Thoracic aorta (tissue), 2 donors: ENCODE data around the gene FNIP2. TPM values are rescaled to one million over a fixed set of nuclear protein-coding genes. Genes with fewer than 3 reads are reported as not detected.

Source experiments
- ATAC-seq: fragments of 150-250 bp; one replicate; pipeline ENCODE4 v1.8.0; 2017; ENCODE audit warnings: low read depth; ENCODE audit not compliant: insufficient number of reproducible peaks, low FRiP score
- DNase-seq: peaks from one replicate; pipeline ENCODE4 v3.0.0-alpha.2; 2020; ENCODE audit warnings: low spot score
- H3K27ac ChIP-seq, 2 donors: fragments of 200-600 bp; sonication (generic); 1 replicate in 1 of 2; 2 replicates in 1 of 2; pipeline ENCODE4 v1.5.1; 2016; ENCODE audit warnings: mild to moderate bottlenecking in 2 of 2, moderate library complexity in 2 of 2
- H3K27me3 ChIP-seq: fragments of 200-600 bp; sonication (generic); replicated peaks from 2 replicates; pipeline ENCODE4 v1.6.0; 2016; ENCODE audit warnings: mild to moderate bottlenecking; ENCODE audit not compliant: insufficient read depth
- H3K36me3 ChIP-seq: fragments of 200-600 bp; sonication (generic); one replicate; pipeline ENCODE4 v1.5.1; 2016
- H3K4me1 ChIP-seq, 2 donors: fragments of 200-600 bp; sonication (generic); 1 replicate in 1 of 2; 2 replicates in 1 of 2; pipeline versions ENCODE4 v1.5.1 to v1.6.0; 2016; ENCODE audit warnings: low read depth in 2 of 2, mild to moderate bottlenecking in 1 of 2; ENCODE audit not compliant: control insufficient read depth in 1 of 2
- H3K4me3 ChIP-seq: fragments of 200-600 bp; sonication (generic); 2 replicates; pipeline ENCODE4 v1.5.1; 2016; ENCODE audit warnings: mild to moderate bottlenecking
- H3K9me3 ChIP-seq: fragments of 200-600 bp; sonication (generic); 2 replicates; pipeline ENCODE4 v1.5.1; 2016
- total RNA-seq, 2 donors: library from RNA; depleted of rRNA; stranded (reverse); fragments of >200 nt; gene quantifications; one replicate each; pipeline versions ENCODE4 v1.1.0 to v1.2.3, GENCODE V29; 2016
- TF ChIP-seq, protein P1 (sequence below): fragments of 200-600 bp; sonication (generic); IDR thresholded peaks from one replicate; pipeline ENCODE4 v1.5.1; 2019; ENCODE audit warnings: antibody characterized with exemption

Gene FNIP2
- total RNA-seq, 2 donors from 2014 or later: 47.9 to 121 TPM

DNA sequence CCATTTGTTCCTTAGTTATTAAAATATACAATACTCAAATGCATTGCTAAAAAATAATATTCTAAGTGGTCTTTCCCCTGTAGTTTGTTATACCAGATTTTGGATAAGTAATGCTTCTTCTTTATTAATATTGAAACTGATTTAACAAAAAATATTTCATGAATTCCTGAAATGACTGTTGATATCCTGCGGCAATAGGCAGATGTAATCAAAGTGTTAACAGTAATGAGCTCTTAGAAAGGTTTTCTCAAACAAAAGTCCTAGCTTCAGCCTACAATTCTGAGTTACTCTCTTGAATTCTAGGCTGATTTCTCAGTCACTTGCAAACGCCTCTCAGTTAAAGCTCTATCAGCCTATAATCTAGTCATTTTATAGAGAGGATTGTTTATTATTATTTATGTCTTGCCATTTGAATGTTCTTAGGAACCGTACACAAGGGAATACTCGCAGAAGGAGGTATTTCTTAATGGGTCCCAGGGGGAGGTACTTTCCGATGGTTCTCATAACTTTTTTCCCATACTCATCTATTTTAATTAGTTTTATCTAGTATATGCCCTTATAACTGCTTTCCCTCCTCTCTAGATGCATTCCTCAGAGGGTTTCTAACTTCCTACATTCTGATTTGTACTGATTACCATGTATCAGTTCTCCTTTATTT lies 96.8 kb downstream of the FNIP2 start:
- DNase-seq (no peak), ATAC-seq (no peak)
- Histone ChIP-seq H3K36me3 (peaks cover 25% of the 10 kb centered on the region), H3K9me3 (no peaks in the 10 kb centered on the region), H3K4me3 (no peak overlapping the region), H3K27ac (no peak overlapping the region), H3K4me1 (peaks cover 14 to 19% of the 10 kb centered on the region in 2 donors), H3K27me3 (no peaks in the 10 kb centered on the region)
- TF ChIP-seq, protein P1, sequence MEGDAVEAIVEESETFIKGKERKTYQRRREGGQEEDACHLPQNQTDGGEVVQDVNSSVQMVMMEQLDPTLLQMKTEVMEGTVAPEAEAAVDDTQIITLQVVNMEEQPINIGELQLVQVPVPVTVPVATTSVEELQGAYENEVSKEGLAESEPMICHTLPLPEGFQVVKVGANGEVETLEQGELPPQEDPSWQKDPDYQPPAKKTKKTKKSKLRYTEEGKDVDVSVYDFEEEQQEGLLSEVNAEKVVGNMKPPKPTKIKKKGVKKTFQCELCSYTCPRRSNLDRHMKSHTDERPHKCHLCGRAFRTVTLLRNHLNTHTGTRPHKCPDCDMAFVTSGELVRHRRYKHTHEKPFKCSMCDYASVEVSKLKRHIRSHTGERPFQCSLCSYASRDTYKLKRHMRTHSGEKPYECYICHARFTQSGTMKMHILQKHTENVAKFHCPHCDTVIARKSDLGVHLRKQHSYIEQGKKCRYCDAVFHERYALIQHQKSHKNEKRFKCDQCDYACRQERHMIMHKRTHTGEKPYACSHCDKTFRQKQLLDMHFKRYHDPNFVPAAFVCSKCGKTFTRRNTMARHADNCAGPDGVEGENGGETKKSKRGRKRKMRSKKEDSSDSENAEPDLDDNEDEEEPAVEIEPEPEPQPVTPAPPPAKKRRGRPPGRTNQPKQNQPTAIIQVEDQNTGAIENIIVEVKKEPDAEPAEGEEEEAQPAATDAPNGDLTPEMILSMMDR: no peak

DNA sequence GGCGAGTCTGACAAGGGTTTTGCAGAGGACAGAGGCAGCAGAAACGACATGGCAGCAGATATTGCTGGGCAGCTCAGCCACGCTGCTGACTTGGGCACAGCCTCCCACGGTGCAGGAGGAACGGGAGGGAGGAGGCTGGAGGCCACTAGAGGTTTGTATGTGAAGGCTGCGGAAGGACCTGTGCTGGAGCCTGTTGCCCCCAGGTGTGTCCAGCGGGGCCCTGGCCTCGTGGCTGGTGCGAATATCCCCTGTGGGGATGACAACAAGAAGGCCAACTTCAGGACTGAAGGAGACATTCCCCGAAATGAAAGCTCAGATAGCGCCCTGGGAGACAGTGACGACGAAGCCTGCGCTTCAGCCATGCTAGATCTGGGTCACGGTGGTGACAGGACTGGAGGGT lies 100.2 kb downstream of the FNIP2 start:
- peaks cover 28 to 53% of the 10 kb centered on the region in 2 donors for H3K4me1 ChIP-seq
- no peak overlapping the region for H3K4me3 ChIP-seq
- H3K27me3 ChIP-seq: no peaks in the 10 kb centered on the region
- no peak for ATAC-seq
- TF ChIP-seq, protein P1: no peak
- H3K36me3 ChIP-seq: peaks cover 12% of the 10 kb centered on the region
- no peak for DNase-seq
- peak overlapping the region in 1 of 2 donors; percentile 21 for H3K27ac ChIP-seq
- H3K9me3 ChIP-seq: no peaks in the 10 kb centered on the region

DNA sequence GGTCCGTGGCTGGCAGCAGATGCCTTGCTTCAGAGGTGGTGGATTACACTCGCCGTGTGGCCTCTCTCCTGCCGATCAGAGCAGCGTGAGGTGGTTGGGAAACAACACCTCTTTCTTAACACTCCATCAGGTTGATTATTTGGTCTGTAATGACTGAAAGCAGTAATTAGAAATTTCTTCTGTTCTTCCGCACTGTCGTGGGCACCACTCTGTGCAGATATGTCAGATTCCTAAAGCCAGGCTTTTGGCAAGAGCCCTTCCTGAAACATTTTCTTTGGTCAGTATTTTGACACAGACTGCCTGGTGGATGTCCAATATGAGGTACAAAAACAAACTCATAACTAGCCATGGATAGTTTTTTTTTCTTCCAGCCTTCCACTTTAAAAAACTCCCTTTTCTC lies 100.9 kb downstream of the FNIP2 start:
- DNase-seq: no peak
- no peak for ATAC-seq
- peaks cover 12% of the 10 kb centered on the region for H3K36me3 ChIP-seq
- no peaks in the 10 kb centered on the region for H3K9me3 ChIP-seq
- H3K27ac ChIP-seq: peak overlapping the region; percentile 42 to 59
- TF ChIP-seq, protein P1: no peak
- H3K27me3 ChIP-seq: no peaks in the 10 kb centered on the region
- peaks cover 28 to 60% of the 10 kb centered on the region in 2 donors for H3K4me1 ChIP-seq
- H3K4me3 ChIP-seq: peak overlapping the region; percentile 11

DNA sequence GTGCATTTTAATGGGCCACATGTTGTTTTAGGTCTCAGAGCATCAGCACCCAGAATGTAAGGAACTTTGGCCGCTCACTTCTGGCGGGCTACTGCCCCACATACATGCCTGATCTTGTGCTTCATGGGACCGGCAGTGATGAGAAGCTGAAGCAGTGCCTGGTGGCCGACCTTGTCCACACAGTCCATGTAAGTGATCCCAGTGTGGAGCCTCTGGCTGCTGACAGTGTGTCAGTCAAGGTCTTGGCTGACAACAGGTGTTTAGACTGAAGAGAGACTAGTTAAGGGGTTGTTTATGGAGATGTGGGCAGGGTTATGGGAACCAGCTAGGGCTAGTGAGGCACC lies 101.4 kb downstream of the FNIP2 start:
- no peaks in the 10 kb centered on the region for H3K9me3 ChIP-seq
- ATAC-seq (no peak), DNase-seq (no peak)
- peaks cover 12% of the 10 kb centered on the region for H3K36me3 ChIP-seq
- peaks cover 28 to 60% of the 10 kb centered on the region in 2 donors for H3K4me1 ChIP-seq
- peak overlapping the region; percentile 42 to 59 for H3K27ac ChIP-seq
- TF ChIP-seq, protein P1: no peak
- H3K4me3 ChIP-seq: peak overlapping the region; percentile 11
- H3K27me3 ChIP-seq: no peaks in the 10 kb centered on the region

DNA sequence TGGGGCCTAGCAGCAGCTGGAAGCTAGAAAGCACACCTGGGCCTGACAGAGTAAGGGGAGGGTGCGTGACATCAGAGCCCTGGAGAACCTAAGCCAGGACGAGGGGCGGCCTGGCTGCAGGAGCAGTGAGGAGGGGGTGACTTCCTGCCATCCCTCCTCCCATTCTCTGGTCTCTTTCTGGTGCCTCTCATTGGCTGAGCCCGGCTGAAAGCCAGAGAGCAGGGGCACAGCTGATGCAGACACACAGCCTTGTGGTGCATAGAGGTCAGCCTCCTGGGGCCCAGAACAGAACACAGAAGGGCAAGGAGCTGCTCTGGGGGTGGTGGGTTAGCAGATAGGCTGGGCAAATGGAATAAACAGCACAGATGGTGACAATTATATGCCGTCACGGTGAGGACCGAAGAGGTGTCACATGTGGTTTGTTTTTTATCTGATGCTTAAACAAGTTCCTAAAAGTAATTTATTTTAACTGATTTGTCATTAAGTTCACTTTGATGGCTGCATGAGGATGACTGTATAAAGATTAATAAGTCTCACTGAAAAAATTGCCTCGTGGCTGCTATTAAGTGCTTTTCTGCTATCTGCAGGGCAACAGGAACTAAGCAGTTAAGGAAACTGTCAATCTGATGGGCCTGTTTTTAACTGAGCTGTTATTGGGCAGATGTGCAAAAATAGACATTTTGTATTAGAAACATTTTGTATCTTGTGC lies 102.0 kb downstream of the FNIP2 start:
- Histone ChIP-seq H3K27me3 (no peaks in the 10 kb centered on the region), H3K27ac (peak overlapping the region; percentile 42 to 59), H3K4me1 (peaks cover 28 to 60% of the 10 kb centered on the region in 2 donors), H3K36me3 (peaks cover 12% of the 10 kb centered on the region), H3K9me3 (no peaks in the 10 kb centered on the region), H3K4me3 (no peak overlapping the region)
- ATAC-seq (no peak), DNase-seq (no peak)
- TF ChIP-seq, protein P1: no peak
